ENCODE results near the gene CDH23. TPM values are rescaled to one million over a fixed set of nuclear protein-coding genes. Genes with fewer than 3 reads are reported as not detected.
A peak's percentile ranks its signal among the peaks of the same experiment; 100 is the strongest.

CDH23 gene
- total and polyA plus RNA-seq, 2 experiments from 2014 or later: 0.30 to 1.5 TPM

- Histone ChIP-seq H4K20me1 (ENCODE audit: insufficient read depth, poor library complexity, severe bottlenecking) (no peaks in the 10 kb centered on the region), H3K4me3 (no peak overlapping the region), H3K9me3 (ENCODE audit: low read depth) (no peaks in the 10 kb centered on the region), H3K27me3 (no peaks in the 10 kb centered on the region), H3K27ac (no peak overlapping the region), H3K4me1 (ENCODE audit: insufficient read depth) (peaks cover 9% of the 10 kb centered on the region), H3K9me2 (replicated peaks; ENCODE audit: insufficient read depth) (no peaks in the 10 kb centered on the region), H3K79me2 (no peaks in the 10 kb centered on the region), H3K36me3 (replicated peaks; ENCODE audit: insufficient read depth, low read depth) (no peaks in the 10 kb centered on the region), H2AFZ (no peak overlapping the region), H3K4me2 (no peak overlapping the region)
- DNase-seq (ENCODE audit: low spot score): no peak
- no peak for TF ChIP-seq EZH2phosphoT487 (IDR thresholded peaks at IDR 0.05; ENCODE audit: low read depth, severe bottlenecking, unreplicated experiment)
- no peak for TF ChIP-seq CTCF (IDR thresholded peaks at IDR 0.05; ENCODE audit: poor library complexity)
- TF ChIP-seq EZH2 (IDR thresholded peaks at IDR 0.05; ENCODE audit: borderline replicate concordance): no peak
- 93% methylated on average over 2 of the region's 2 CpGs for WGBS (ENCODE audit: low lambda C conversion rate, missing lambda C conversion rate)
Measured at GRCh38 chr10:71664585-71664984, 267.9 kb downstream of the CDH23 start.

- Histone ChIP-seq H3K4me2 (no peak overlapping the region), H3K4me1 (ENCODE audit: insufficient read depth) (peaks cover 9% of the 10 kb centered on the region), H3K9me3 (ENCODE audit: low read depth) (no peaks in the 10 kb centered on the region), H3K36me3 (replicated peaks; ENCODE audit: insufficient read depth, low read depth) (no peaks in the 10 kb centered on the region), H3K27ac (no peak overlapping the region), H2AFZ (no peak overlapping the region), H3K27me3 (no peaks in the 10 kb centered on the region), H4K20me1 (ENCODE audit: insufficient read depth, poor library complexity, severe bottlenecking) (no peaks in the 10 kb centered on the region), H3K79me2 (no peaks in the 10 kb centered on the region), H3K4me3 (no peak overlapping the region), H3K9me2 (replicated peaks; ENCODE audit: insufficient read depth) (no peaks in the 10 kb centered on the region)
- no peak for TF ChIP-seq EZH2 (IDR thresholded peaks at IDR 0.05; ENCODE audit: borderline replicate concordance)
- no peak for TF ChIP-seq CTCF (IDR thresholded peaks at IDR 0.05; ENCODE audit: poor library complexity)
- no peak for TF ChIP-seq EZH2phosphoT487 (IDR thresholded peaks at IDR 0.05; ENCODE audit: low read depth, severe bottlenecking, unreplicated experiment)
- WGBS (ENCODE audit: low lambda C conversion rate, missing lambda C conversion rate): 80% methylated on average over 9 of the region's 9 CpGs
- DNase-seq (ENCODE audit: low spot score): no peak
Measured at GRCh38 chr10:71665456-71665855, 268.7 kb downstream of the CDH23 start.

GRCh38 chr10:71666639-71667386, 270.1 kb downstream of the CDH23 start:
- H3K4me2 ChIP-seq: no peak overlapping the region
- 54% methylated on average over 18 of the region's 18 CpGs for WGBS (ENCODE audit: low lambda C conversion rate, missing lambda C conversion rate)
- no peaks in the 10 kb centered on the region for H3K36me3 ChIP-seq (replicated peaks; ENCODE audit: insufficient read depth, low read depth)
- no peak overlapping the region for H2AFZ ChIP-seq
- no peak overlapping the region for H3K4me3 ChIP-seq
- peak; percentile 32 for DNase-seq (ENCODE audit: low spot score)
- H3K27me3 ChIP-seq: no peaks in the 10 kb centered on the region
- no peaks in the 10 kb centered on the region for H3K79me2 ChIP-seq
- no peak overlapping the region for H3K27ac ChIP-seq
- no peak for TF ChIP-seq EZH2 (IDR thresholded peaks at IDR 0.05; ENCODE audit: borderline replicate concordance)
- no peak for TF ChIP-seq CTCF (IDR thresholded peaks at IDR 0.05; ENCODE audit: poor library complexity)
- no peak for TF ChIP-seq EZH2phosphoT487 (IDR thresholded peaks at IDR 0.05; ENCODE audit: low read depth, severe bottlenecking, unreplicated experiment)
- no peaks in the 10 kb centered on the region for H3K9me3 ChIP-seq (ENCODE audit: low read depth)
- peaks cover 9% of the 10 kb centered on the region for H3K4me1 ChIP-seq (ENCODE audit: insufficient read depth)
- H4K20me1 ChIP-seq (ENCODE audit: insufficient read depth, poor library complexity, severe bottlenecking): no peaks in the 10 kb centered on the region
- H3K9me2 ChIP-seq (replicated peaks; ENCODE audit: insufficient read depth): no peaks in the 10 kb centered on the region
